Lung (tissue), 12 donors: ENCODE results near the gene RXRB. TPM values are rescaled to one million over a fixed set of nuclear protein-coding genes. Genes with fewer than 3 reads are reported as not detected.

ENCODE experiments used
- ATAC-seq: fragments of 200-7000 bp; cut with Tn5 transposase; one replicate; pipeline ENCODE4 v1.9.1; 2020; ENCODE audit warnings: moderate number of reproducible peaks; ENCODE audit not compliant: insufficient read depth, low FRiP score
- DNase-seq, 3 donors: peaks; one replicate each; pipeline ENCODE4 v3.0.0-alpha.2; 2013 to 2017
- H3K27ac ChIP-seq, 2 donors: one replicate each; pipeline ENCODE4 v1.5.1; 2013; ENCODE audit warnings: mild to moderate bottlenecking in 2 of 2, moderate library complexity in 2 of 2, control low read depth in 1 of 2, inconsistent platforms in 1 of 2, low read depth in 1 of 2, low read length in 1 of 2
- H3K27me3 ChIP-seq, 3 donors: one replicate each; pipeline ENCODE4 v1.5.1; 2013; ENCODE audit warnings: low read length in 2 of 3; ENCODE audit not compliant: control insufficient read depth in 3 of 3, insufficient read depth in 3 of 3
- H3K36me3 ChIP-seq, 4 donors: one replicate each; pipeline ENCODE4 v1.5.1; 2013; ENCODE audit warnings: low read length in 4 of 4, mild to moderate bottlenecking in 1 of 4, moderate library complexity in 1 of 4; ENCODE audit not compliant: control insufficient read depth in 4 of 4, insufficient read depth in 4 of 4
- H3K4me1 ChIP-seq, 5 donors: one replicate each; pipeline ENCODE4 v1.5.1; 2013; ENCODE audit warnings: low read length in 5 of 5, mild to moderate bottlenecking in 2 of 5, moderate library complexity in 1 of 5; ENCODE audit not compliant: control insufficient read depth in 5 of 5, insufficient read depth in 5 of 5
- H3K4me3 ChIP-seq: one replicate; pipeline ENCODE4 v1.5.1; 2013; ENCODE audit warnings: mild to moderate bottlenecking, control low read depth, moderate library complexity
- H3K9ac ChIP-seq, 2 donors: one replicate each; pipeline ENCODE4 v1.5.1; 2013; ENCODE audit warnings: low read length in 2 of 2, control low read depth in 1 of 2; ENCODE audit not compliant: insufficient read depth in 1 of 2
- H3K9me3 ChIP-seq, 4 donors: one replicate each; pipeline ENCODE4 v1.5.1; 2013; ENCODE audit warnings: low read length in 3 of 4, mild to moderate bottlenecking in 1 of 4, moderate library complexity in 1 of 4; ENCODE audit not compliant: control insufficient read depth in 4 of 4, insufficient read depth in 3 of 4
- CTCF ChIP-seq: IDR thresholded peaks from 2 replicates; pipeline ENCODE4 v1.5.1; 2012; ENCODE audit warnings: mild to moderate bottlenecking; ENCODE audit errors: control extremely low read depth, extremely low read depth
- WGBS, 2 donors: extraction: QIAGEN DNeasy Blood & Tissue Kit; methylation state at CpG; one replicate each; pipeline ENCODE4 v1.1.7; 2013; 5-methylcytosine and 5-hydroxymethylcytosine counted together
- polyA plus RNA-seq, 2 donors: library from polyadenylated mRNA; stranded (reverse); fragments of 200-250 nt; gene quantifications; one replicate each; pipeline ENCODE4 v1.2.1, GENCODE V29; 2013
- total RNA-seq, 2 donors: library from RNA; depleted of rRNA in 1 of 2; stranded (reverse); fragments of >200 nt in 1 of 2; gene quantifications; one replicate each; pipeline ENCODE4 v1.2.1, GENCODE V29; 2014 to 2021
- donor health status: control.
- donor health status: control.
- donor health status: Bipolar disorder and iron deficiency.
- donor health status: healthy.
- donor health status: DM: yes; HTN: yes; CAD: no.

RXRB gene
- total and polyA plus RNA-seq, 4 donors: 27.4 to 38.7 (median 31.1) TPM

GRCh38 chr6:33190504-33191107, 9.9 kb downstream of the RXRB start:
- 85 to 92% methylated on average over 11 of the region's 11 CpGs for WGBS, 2 donors
- TF ChIP-seq CTCF: no peak
- Histone ChIP-seq H3K9me3 (no peaks in the 10 kb centered on the region), H3K4me3 (no peak overlapping the region), H3K4me1 (peaks cover 0 to 17% (median 5%) of the 10 kb centered on the region in 5 donors), H3K27me3 (peaks cover 0 to 21% (median 18%) of the 10 kb centered on the region in 3 donors), H3K27ac (no peak overlapping the region), H3K36me3 (peaks cover 0 to 15% (median 10%) of the 10 kb centered on the region in 4 donors), H3K9ac (no peak overlapping the region)
- no peak for DNase-seq
- ATAC-seq: no peak

- no peak for TF ChIP-seq CTCF
- Histone ChIP-seq H3K9me3 (no peaks in the 10 kb centered on the region), H3K4me1 (peaks cover 0 to 17% (median 5%) of the 10 kb centered on the region in 5 donors), H3K27me3 (peaks cover 0 to 21% (median 18%) of the 10 kb centered on the region in 3 donors), H3K36me3 (peaks cover 0 to 8% (median 2%) of the 10 kb centered on the region in 4 donors), H3K27ac (no peak overlapping the region), H3K9ac (no peak overlapping the region), H3K4me3 (no peak overlapping the region)
- ATAC-seq: no peak
- no peak for DNase-seq
- WGBS, 2 donors: 72 to 82% methylated on average over 7 of the region's 7 CpGs
These were observed 10.6 kb downstream of the RXRB start for GRCh38 chr6:33189625-33190448.

GRCh38 chr6:33189164-33189563, 11.3 kb downstream of the RXRB start:
- no peak for TF ChIP-seq CTCF
- H3K27ac ChIP-seq: no peak overlapping the region
- ATAC-seq (no peak), DNase-seq (no peak)
- H3K36me3 ChIP-seq: peaks cover 0 to 1% (median 0%) of the 10 kb centered on the region in 4 donors
- H3K4me1 ChIP-seq: peaks cover 0 to 17% (median 5%) of the 10 kb centered on the region in 5 donors
- H3K4me3 ChIP-seq: no peak overlapping the region
- 90% methylated on average over 8 of the region's 8 CpGs for WGBS, 2 donors
- no peaks in the 10 kb centered on the region for H3K9me3 ChIP-seq
- peaks cover 0 to 21% (median 18%) of the 10 kb centered on the region in 3 donors for H3K27me3 ChIP-seq
- no peak overlapping the region for H3K9ac ChIP-seq
